AG09309 (cell line): ENCODE measurements around the gene CPNE5.

ENCODE experiments used
- DNase-seq: peaks from one replicate; pipeline ENCODE4 v3.0.0-alpha.2; 2010; ENCODE audit warnings: low read depth
- H3K4me3 ChIP-seq: 2 replicates; pipeline ENCODE4 v1.5.1; 2011; ENCODE audit warnings: mild to moderate bottlenecking, low read depth, low read length, moderate library complexity; ENCODE audit not compliant: control insufficient read depth
- TF ChIP-seq, protein P1 (sequence below): IDR thresholded peaks from 2 replicates; pipeline ENCODE4 v1.5.1; 2011; ENCODE audit warnings: mild to moderate bottlenecking, low read depth, low read length, inconsistent platforms; ENCODE audit not compliant: insufficient read depth, control insufficient read depth; ENCODE audit errors: missing control alignments

CPNE5 gene

GRCh38 chr6:36838896-36839748 is at the start of gene CPNE5:
Gene CPNE5 (minus strand): TSS chr6:36839444. CDS start chr6:36839377, 67 bp downstream.
- H3K4me3 ChIP-seq = peak within 1 kb of the TSS; percentile 47
- TF ChIP-seq, protein P1, sequence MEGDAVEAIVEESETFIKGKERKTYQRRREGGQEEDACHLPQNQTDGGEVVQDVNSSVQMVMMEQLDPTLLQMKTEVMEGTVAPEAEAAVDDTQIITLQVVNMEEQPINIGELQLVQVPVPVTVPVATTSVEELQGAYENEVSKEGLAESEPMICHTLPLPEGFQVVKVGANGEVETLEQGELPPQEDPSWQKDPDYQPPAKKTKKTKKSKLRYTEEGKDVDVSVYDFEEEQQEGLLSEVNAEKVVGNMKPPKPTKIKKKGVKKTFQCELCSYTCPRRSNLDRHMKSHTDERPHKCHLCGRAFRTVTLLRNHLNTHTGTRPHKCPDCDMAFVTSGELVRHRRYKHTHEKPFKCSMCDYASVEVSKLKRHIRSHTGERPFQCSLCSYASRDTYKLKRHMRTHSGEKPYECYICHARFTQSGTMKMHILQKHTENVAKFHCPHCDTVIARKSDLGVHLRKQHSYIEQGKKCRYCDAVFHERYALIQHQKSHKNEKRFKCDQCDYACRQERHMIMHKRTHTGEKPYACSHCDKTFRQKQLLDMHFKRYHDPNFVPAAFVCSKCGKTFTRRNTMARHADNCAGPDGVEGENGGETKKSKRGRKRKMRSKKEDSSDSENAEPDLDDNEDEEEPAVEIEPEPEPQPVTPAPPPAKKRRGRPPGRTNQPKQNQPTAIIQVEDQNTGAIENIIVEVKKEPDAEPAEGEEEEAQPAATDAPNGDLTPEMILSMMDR = no peak
- DNase-seq = no peak

DNA sequence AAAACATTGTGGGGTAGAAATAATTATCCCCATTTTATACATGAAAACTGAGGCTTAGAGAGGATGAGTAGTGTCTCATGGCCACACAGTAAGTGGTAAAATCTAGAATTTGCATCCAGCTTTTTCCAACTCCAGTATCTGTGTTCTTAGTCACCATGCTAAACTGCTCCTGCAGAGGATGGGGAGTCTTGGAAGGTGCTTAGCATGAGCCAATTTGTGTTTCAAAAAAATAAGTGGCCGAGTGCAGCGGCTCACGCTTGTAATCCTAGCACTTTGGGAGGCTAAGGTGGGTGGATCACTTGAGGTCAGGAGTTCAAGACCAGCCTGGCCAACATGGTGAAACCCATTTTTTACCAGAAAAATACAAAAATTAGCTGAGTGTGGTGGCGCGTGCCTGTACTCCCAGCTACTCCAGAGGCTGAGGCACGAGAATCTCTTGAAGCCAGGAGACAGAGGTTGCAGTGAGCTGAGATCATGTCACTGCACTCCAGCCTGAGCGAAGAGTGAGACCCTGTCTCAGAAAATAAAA is 48.9 kb upstream of the CPNE5 start:
- TF ChIP-seq, protein P1 = no peak
- DNase-seq = no peak
- no peak overlapping the region for H3K4me3 ChIP-seq

DNA sequence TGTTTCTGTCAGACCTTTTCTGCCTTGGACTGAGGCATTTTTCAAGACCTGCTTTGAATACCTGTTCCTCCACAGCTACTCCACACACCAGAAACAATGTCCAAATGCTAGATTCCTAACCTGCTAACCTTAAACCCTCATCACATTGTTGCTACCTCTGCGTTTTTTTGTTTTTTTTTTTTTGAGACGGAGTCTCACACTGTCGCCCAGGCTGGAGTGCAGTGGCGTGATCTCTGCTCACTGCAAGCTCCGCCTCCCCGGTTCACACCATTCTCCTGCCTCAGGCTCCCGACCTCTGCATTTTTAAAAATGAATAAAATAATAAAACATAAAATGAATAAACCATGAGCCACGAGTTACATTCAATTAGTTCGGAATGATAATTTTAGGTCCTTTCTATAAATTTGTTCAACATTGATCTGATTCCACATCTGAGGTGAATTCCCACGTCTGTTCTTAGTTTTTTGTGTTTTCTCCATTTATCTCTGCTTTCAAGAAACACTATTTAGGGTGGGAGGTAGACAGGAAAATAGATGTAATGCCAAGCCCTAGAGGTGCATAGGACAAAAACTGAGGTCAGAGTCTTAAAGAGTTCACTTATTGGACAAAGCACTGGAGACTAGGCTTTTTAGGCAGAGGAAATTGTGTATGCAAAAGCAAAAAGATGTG is 47.8 kb upstream of the CPNE5 start:
- H3K4me3 ChIP-seq = peak overlapping the region; percentile 79
- DNase-seq = no peak
- TF ChIP-seq, protein P1 = no peak

GRCh38 chr6:36885461-36886401 is 46.5 kb upstream of the CPNE5 start, which contains the start of gene C6orf89:
Gene C6orf89 (plus strand): TSS chr6:36885952. CDS start chr6:36899445, 13,493 bp downstream.
- H3K4me3 ChIP-seq = peak within 1 kb of the TSS; percentile 79
- DNase-seq = peak; percentile 90
- TF ChIP-seq, protein P1 = peak; percentile 86

GRCh38 chr6:36884610-36885009 is 45.4 kb upstream of the CPNE5 start:
- TF ChIP-seq, protein P1 = no peak
- DNase-seq = no peak
- no peak overlapping the region for H3K4me3 ChIP-seq

- TF ChIP-seq, protein P1 = no peak
- no peak for DNase-seq
- peak overlapping the region; percentile 71 for H3K4me3 ChIP-seq
Measured at GRCh38 chr6:36875250-36875633, 36.0 kb upstream of the CPNE5 start.
